GM19397 (cell line): ENCODE data around the gene PSMD1.

Source experiments
- ATAC-seq: cut with Tn5 transposase; IDR thresholded peaks from one replicate; pipeline ENCODE4 v1.9.1; 2021; ENCODE audit warnings: mild to moderate bottlenecking, moderate library complexity; ENCODE audit not compliant: unreplicated experiment

Gene PSMD1

GRCh38 chr2:231198291-231199173 is 141.9 kb downstream of the PSMD1 start, which contains the start of gene ARMC9:
Gene ARMC9, plus strand, starts transcription at chr2:231198631. Its CDS starts 7,608 bp downstream, at chr2:231206239.
- peak; percentile 98 for ATAC-seq

- ATAC-seq, result no peak
Measured at GRCh38 chr2:231199219-231199618, 142.6 kb downstream of the PSMD1 start.

GRCh38 chr2:231200805-231201474 is 144.3 kb downstream of the PSMD1 start:
- ATAC-seq, result no peak

- no peak for ATAC-seq
Measured at GRCh38 chr2:231201475-231201814, 144.8 kb downstream of the PSMD1 start.

GRCh38 chr2:231203087-231203486 is 146.4 kb downstream of the PSMD1 start:
- no peak for ATAC-seq

- ATAC-seq, result no peak
Measured at GRCh38 chr2:231204146-231204545, 147.5 kb downstream of the PSMD1 start.

GRCh38 chr2:231204581-231204980 is 147.9 kb downstream of the PSMD1 start:
- no peak for ATAC-seq

GRCh38 chr2:231207734-231208133 is 151.1 kb downstream of the PSMD1 start:
- no peak for ATAC-seq

- no peak for ATAC-seq
Measured at GRCh38 chr2:231210782-231211181, 154.1 kb downstream of the PSMD1 start.

- no peak for ATAC-seq
Measured at GRCh38 chr2:231211486-231211885, 154.8 kb downstream of the PSMD1 start.

GRCh38 chr2:231212329-231212845 is 155.7 kb downstream of the PSMD1 start:
- no peak for ATAC-seq

GRCh38 chr2:231213931-231214642 is 157.4 kb downstream of the PSMD1 start:
- no peak for ATAC-seq

- no peak for ATAC-seq
Measured at GRCh38 chr2:231218366-231218765, 161.7 kb downstream of the PSMD1 start.

GRCh38 chr2:231219289-231219688 is 162.6 kb downstream of the PSMD1 start:
- ATAC-seq, result no peak

GRCh38 chr2:231221761-231222160 is 165.1 kb downstream of the PSMD1 start:
- no peak for ATAC-seq
